Measurements from ENCODE around the gene SETD7. TPM values are rescaled to one million over a fixed set of nuclear protein-coding genes. Genes with fewer than 3 reads are reported as not detected.

Gene SETD7
- total and polyA plus RNA-seq, 2 of the 8 experiments (the other 6 are each of a cell fraction or from before 2014, with no cell fraction given) = 1.5 to 4.6 TPM

GRCh38 chr4:139515531-139515958 lies 40.5 kb downstream of the SETD7 start:
- H3K9me3 ChIP-seq (ENCODE audit: insufficient read depth in 2 of 2, low read depth in 1 of 2, low read length in 1 of 2) = no peaks in the 10 kb centered on the region
- no peaks in the 10 kb centered on the region for H3K27me3 ChIP-seq (replicated peaks in 1 of 4; ENCODE audit: control insufficient read depth in 3 of 4, extremely low read depth in 1 of 4, insufficient read depth in 3 of 4, low read length in 3 of 4)
- H3K79me2 ChIP-seq (ENCODE audit: control insufficient read depth in 1 of 2, insufficient read depth in 2 of 2, low read length in 2 of 2) = no peaks in the 10 kb centered on the region
- FAIRE-seq = no peak
- no peak overlapping the region for H4K91ac ChIP-seq (replicated peaks; ENCODE audit: insufficient read length, low read length)
- no peak overlapping the region for H3K4me3 ChIP-seq (ENCODE audit: extremely low read depth in 1 of 4, insufficient read depth in 2 of 4, low read depth in 3 of 4, low read length in 4 of 4)
- H3K9ac ChIP-seq (replicated peaks in 1 of 4; ENCODE audit: extremely low read depth in 1 of 4, low read depth in 3 of 4, low read length in 3 of 4) = peak overlapping the region in 1 of 4 experiments; percentile 13; a peak in 1 of 7 replicates
- H2BK12ac ChIP-seq (ENCODE audit: low read depth, low read length) = no peak overlapping the region
- no peak overlapping the region for H4K5ac ChIP-seq (ENCODE audit: insufficient read length, low read depth, low read length)
- H3K23me2 ChIP-seq (ENCODE audit: low read depth, low read length) = no peaks in the 10 kb centered on the region
- 0 out of 2 replicates have a peak overlapping the region, but pooled peaks have one; percentile 3 for H4K8ac ChIP-seq (ENCODE audit: extremely low read depth, insufficient read depth, low read length)
- no peak for DNase-seq (ENCODE audit: low read depth in 1 of 2, low spot score in 2 of 2)
- ChIA-PET POLR2A (ENCODE audit: partially characterized antibody) (interaction anchor here (1.0 kb wide), 1 partner anchor 13 kb away, joined by 3 read pairs; no protein-coding TSS in a partner anchor), CTCF (ENCODE audit: partially characterized antibody) (interaction anchor here (0.6 to 2.9 kb wide), 6 partner anchors 12 to 485 kb away, joined by 3 to 17 read pairs (median 5); no protein-coding TSS in a partner anchor)
- no peak overlapping the region for H2BK5ac ChIP-seq (ENCODE audit: low read depth, low read length)
- H3K4me2 ChIP-seq (ENCODE audit: insufficient read depth in 1 of 2, low read depth in 2 of 2, low read length in 2 of 2) = no peak overlapping the region
- H3K14ac ChIP-seq (ENCODE audit: insufficient read length) = no peak overlapping the region
- H3K79me1 ChIP-seq (ENCODE audit: low read depth, low read length) = no peaks in the 10 kb centered on the region
- H2AK5ac ChIP-seq (ENCODE audit: low read depth, low read length) = no peak overlapping the region
- no peak overlapping the region for H3K23ac ChIP-seq (ENCODE audit: insufficient read length)
- H3K27ac ChIP-seq (ENCODE audit: low read depth, low read length) = no peak overlapping the region
- H4K20me1 ChIP-seq (replicated peaks in 1 of 2; ENCODE audit: control insufficient read depth in 1 of 2, insufficient read depth in 2 of 2, low read length in 2 of 2) = no peaks in the 10 kb centered on the region
- no peak overlapping the region for H2BK120ac ChIP-seq (replicated peaks; ENCODE audit: low read depth, low read length)
- no peak overlapping the region for H3K18ac ChIP-seq (ENCODE audit: extremely low read depth, low read length)
- no peak overlapping the region for H2AFZ ChIP-seq (ENCODE audit: low read length)
- no peak overlapping the region for H2BK15ac ChIP-seq (ENCODE audit: low read length)
- no peak overlapping the region for H3K56ac ChIP-seq (replicated peaks; ENCODE audit: insufficient read length, low read depth, low read length)
- no peak overlapping the region for H3K4ac ChIP-seq (replicated peaks; ENCODE audit: insufficient read length, low read depth, low read length)
- H2BK20ac ChIP-seq (ENCODE audit: low read length) = no peak overlapping the region
- peaks cover 0 to 9% (median 2%) of the 10 kb centered on the region in 4 experiments; a peak in 1 of 7 replicates for H3K4me1 ChIP-seq (replicated peaks in 1 of 4; ENCODE audit: control insufficient read depth in 3 of 4, insufficient read depth in 4 of 4, low read length in 3 of 4)
- 79% methylated on average over 4 of the region's 4 CpGs; no CpG with 5 or more reads in 1 of the 2 experiments for WGBS, 2 experiments (ENCODE audit: extremely low coverage in 1 of 2, insufficient coverage in 1 of 2, insufficient read length in 1 of 2, insufficient replicate concordance in 2 of 2, low coverage in 1 of 2, low lambda C conversion rate in 2 of 2, missing lambda C conversion rate in 1 of 2)
- H3K36me3 ChIP-seq (ENCODE audit: control insufficient read depth in 2 of 4, insufficient read depth in 4 of 4, low read length in 3 of 4) = no peaks in the 10 kb centered on the region
- TF ChIP-seq ATF2 (IDR thresholded peaks at IDR 0.05; ENCODE audit: low read length) = no peak

All from H1 (cell line).